WTC11 (cell line): ENCODE results near the gene DCAF11. TPM values are rescaled to one million over a fixed set of nuclear protein-coding genes. Genes with fewer than 3 reads are reported as not detected.

ENCODE experiments used
- ATAC-seq: fragments of 200-7000 bp; cut with Tn5 transposase; 2 replicates; pipeline ENCODE4 v1.10.0; 2021; ENCODE audit warnings: mild to moderate bottlenecking, moderate library complexity
- CTCF ChIA-PET: fragments of 300-600 bp; sonication (Branson Sonifier 250); formaldehyde crosslinking; loops from one replicate; lab custom pipeline; 2021; ENCODE audit warnings: antibody characterized with exemption; lab: Charles Lee
- POLR2A ChIA-PET: fragments of 350-600 bp; sonication (Branson Sonifier 250); formaldehyde crosslinking; loops from one replicate; lab custom pipeline; 2021; ENCODE audit warnings: antibody characterized with exemption; lab: Charles Lee
- DNase-seq: peaks from one replicate; pipeline ENCODE4 v3.0.0; 2021; ENCODE audit warnings: low spot score
- H3K27ac Mint-ChIP-seq: 2 replicates; pipeline ENCODE4 v1.8.0; 2021; ENCODE audit warnings: mixed read lengths
- H3K27me3 Mint-ChIP-seq: 2 replicates; pipeline ENCODE4 v1.8.0; 2021; ENCODE audit warnings: low read depth, mild to moderate bottlenecking, moderate library complexity, mixed read lengths
- H3K36me3 Mint-ChIP-seq: 2 replicates; pipeline ENCODE4 v1.8.0; 2021; ENCODE audit warnings: mixed read lengths
- H3K4me1 Mint-ChIP-seq: 2 replicates; pipeline ENCODE4 v1.8.0; 2022; ENCODE audit warnings: mixed read lengths
- H3K4me3 Mint-ChIP-seq: 2 replicates; pipeline ENCODE4 v1.8.0; 2021; ENCODE audit warnings: mild to moderate bottlenecking, moderate library complexity, mixed read lengths
- H3K9me3 Mint-ChIP-seq: 2 replicates; pipeline ENCODE4 v1.8.0; 2021; ENCODE audit warnings: mixed read lengths
- CREB1 ChIP-seq: sonication (generic); formaldehyde crosslinking; IDR thresholded peaks from 2 replicates; pipeline ENCODE4 v1.8.0; 2023; ENCODE audit warnings: mild to moderate bottlenecking, missing genetic modification reagents
- EMX1 ChIP-seq: fragments of 250-450 bp; sonication (Bioruptor Pico); IDR thresholded peaks from 2 replicates; pipeline ENCODE4 v1.8.0; 2021; ENCODE audit warnings: mild to moderate bottlenecking
- ETV6 ChIP-seq: sonication (generic); formaldehyde crosslinking; IDR thresholded peaks from 2 replicates; pipeline ENCODE4 v1.8.1; 2022; ENCODE audit warnings: mild to moderate bottlenecking, missing genetic modification reagents
- FOXK1 ChIP-seq: sonication (generic); formaldehyde crosslinking; IDR thresholded peaks from 2 replicates; pipeline ENCODE4 v1.8.0; 2022; ENCODE audit warnings: mild to moderate bottlenecking, moderate library complexity, missing genetic modification reagents
- GABPB1 ChIP-seq: sonication (generic); formaldehyde crosslinking; IDR thresholded peaks from 2 replicates; pipeline ENCODE4 v1.8.1; 2023; ENCODE audit warnings: mild to moderate bottlenecking, missing genetic modification reagents
- GRHL2 ChIP-seq: fragments of 250-450 bp; sonication (Bioruptor Pico); IDR thresholded peaks from 2 replicates; pipeline ENCODE4 v1.8.0; 2022; ENCODE audit warnings: mild to moderate bottlenecking, moderate library complexity; ENCODE audit not compliant: insufficient replicate concordance, severe bottlenecking
- GTF2I ChIP-seq: fragments of 250-450 bp; sonication (Bioruptor Pico); conservative IDR thresholded peaks from 2 replicates; pipeline ENCODE4 v1.4.0; 2021; ENCODE audit warnings: mild to moderate bottlenecking
- NR1H2 ChIP-seq: sonication (generic); formaldehyde crosslinking; IDR thresholded peaks from 2 replicates; pipeline ENCODE4 v1.9.0; 2021; ENCODE audit warnings: mild to moderate bottlenecking, moderate library complexity, missing genetic modification reagents
- NR2C2 ChIP-seq: sonication (generic); formaldehyde crosslinking; IDR thresholded peaks from 2 replicates; pipeline ENCODE4 v1.8.0; 2022; ENCODE audit warnings: mild to moderate bottlenecking, missing genetic modification reagents
- OVOL2 ChIP-seq: fragments of 250-450 bp; sonication (Bioruptor Pico); IDR thresholded peaks from 2 replicates; pipeline ENCODE4 v1.9.0; 2021; ENCODE audit warnings: mild to moderate bottlenecking, borderline replicate concordance
- RORB ChIP-seq: fragments of 250-450 bp; sonication (Bioruptor Pico); IDR thresholded peaks from 2 replicates; pipeline ENCODE4 v1.9.0; 2021; ENCODE audit warnings: mild to moderate bottlenecking
- SMAD4 ChIP-seq: sonication (generic); formaldehyde crosslinking; IDR thresholded peaks from 2 replicates; pipeline ENCODE4 v1.8.0; 2022; ENCODE audit warnings: mild to moderate bottlenecking, missing genetic modification reagents
- TEAD4 ChIP-seq: sonication (generic); formaldehyde crosslinking; IDR thresholded peaks from 2 replicates; pipeline ENCODE4 v1.8.0; 2022; ENCODE audit warnings: mild to moderate bottlenecking, missing genetic modification reagents
- TP53 ChIP-seq: sonication (generic); formaldehyde crosslinking; IDR thresholded peaks from 2 replicates; pipeline ENCODE4 v1.8.1; 2023; ENCODE audit warnings: mild to moderate bottlenecking, missing genetic modification reagents
- ZBTB21 ChIP-seq: sonication (generic); formaldehyde crosslinking; IDR thresholded peaks from 2 replicates; pipeline ENCODE4 v1.8.1; 2023; ENCODE audit warnings: mild to moderate bottlenecking, missing genetic modification reagents, borderline replicate concordance
- ZNF121 ChIP-seq: sonication (generic); formaldehyde crosslinking; IDR thresholded peaks from 2 replicates; pipeline ENCODE4 v1.8.0; 2023; ENCODE audit warnings: missing genetic modification reagents
- ZNF138 ChIP-seq: sonication (generic); formaldehyde crosslinking; conservative IDR thresholded peaks from 2 replicates; pipeline ENCODE4 v1.8.1; 2022; ENCODE audit warnings: mild to moderate bottlenecking, moderate library complexity, missing genetic modification reagents
- ZNF219 ChIP-seq: sonication (generic); formaldehyde crosslinking; IDR thresholded peaks from 2 replicates; pipeline ENCODE4 v1.8.0; 2023; ENCODE audit warnings: missing genetic modification reagents, mild to moderate bottlenecking, borderline replicate concordance
- ZNF423 ChIP-seq: fragments of 250-450 bp; sonication (Bioruptor Pico); IDR thresholded peaks from 2 replicates; pipeline ENCODE4 v2.1.2; 2022; ENCODE audit warnings: mild to moderate bottlenecking, moderate library complexity
- total RNA-seq: library from RNA; stranded (reverse); gene quantifications from 3 replicates; pipeline ENCODE4 v1.2.3, GENCODE V29; 2021
- TF ChIP-seq, protein P1 (sequence below): sonication (generic); formaldehyde crosslinking; IDR thresholded peaks from 2 replicates; pipeline ENCODE4 v1.8.0; 2023; ENCODE audit warnings: mild to moderate bottlenecking, missing genetic modification reagents
- TF ChIP-seq, protein P2 (sequence below): sonication (generic); formaldehyde crosslinking; IDR thresholded peaks from 2 replicates; pipeline ENCODE4 v1.8.1; 2023; ENCODE audit warnings: mild to moderate bottlenecking, missing genetic modification reagents
- TF ChIP-seq, protein P3 (sequence below): sonication (generic); formaldehyde crosslinking; IDR thresholded peaks from 2 replicates; pipeline ENCODE4 v1.8.0; 2022; ENCODE audit warnings: mild to moderate bottlenecking, missing genetic modification reagents
- TF ChIP-seq, protein P4 (sequence below): sonication (generic); formaldehyde crosslinking; IDR thresholded peaks from 2 replicates; pipeline ENCODE4 v1.8.0; 2022; ENCODE audit warnings: missing genetic modification reagents
- TF ChIP-seq, protein P5 (sequence below): fragments of 250-450 bp; sonication (Bioruptor Pico); IDR thresholded peaks from 2 replicates; pipeline ENCODE4 v1.9.0; 2021; ENCODE audit warnings: mild to moderate bottlenecking

The DCAF11 gene
- total RNA-seq, 1 experiment from 2014 or later: 73.6 TPM

DNA sequence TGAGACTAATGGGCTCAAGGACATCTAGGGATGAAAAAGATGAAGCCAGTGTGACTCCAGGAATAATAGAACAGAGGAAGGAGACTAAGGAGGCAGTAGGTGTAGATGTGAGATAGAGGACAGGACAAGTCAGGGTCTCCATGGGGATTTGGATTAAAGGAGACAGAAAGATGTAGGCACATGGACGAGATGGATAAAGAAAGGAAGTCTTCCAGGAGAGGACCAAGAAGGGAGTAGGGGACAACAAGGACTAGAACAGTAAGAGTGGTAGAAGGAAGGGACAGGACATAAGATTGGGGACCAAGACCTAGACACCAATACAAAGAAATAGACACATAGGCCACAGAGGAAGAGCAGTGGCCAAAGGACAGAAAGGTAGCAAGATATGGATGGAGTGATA is 27.6 kb upstream of the DCAF11 start (continued):
- TF ChIP-seq, protein P1, sequence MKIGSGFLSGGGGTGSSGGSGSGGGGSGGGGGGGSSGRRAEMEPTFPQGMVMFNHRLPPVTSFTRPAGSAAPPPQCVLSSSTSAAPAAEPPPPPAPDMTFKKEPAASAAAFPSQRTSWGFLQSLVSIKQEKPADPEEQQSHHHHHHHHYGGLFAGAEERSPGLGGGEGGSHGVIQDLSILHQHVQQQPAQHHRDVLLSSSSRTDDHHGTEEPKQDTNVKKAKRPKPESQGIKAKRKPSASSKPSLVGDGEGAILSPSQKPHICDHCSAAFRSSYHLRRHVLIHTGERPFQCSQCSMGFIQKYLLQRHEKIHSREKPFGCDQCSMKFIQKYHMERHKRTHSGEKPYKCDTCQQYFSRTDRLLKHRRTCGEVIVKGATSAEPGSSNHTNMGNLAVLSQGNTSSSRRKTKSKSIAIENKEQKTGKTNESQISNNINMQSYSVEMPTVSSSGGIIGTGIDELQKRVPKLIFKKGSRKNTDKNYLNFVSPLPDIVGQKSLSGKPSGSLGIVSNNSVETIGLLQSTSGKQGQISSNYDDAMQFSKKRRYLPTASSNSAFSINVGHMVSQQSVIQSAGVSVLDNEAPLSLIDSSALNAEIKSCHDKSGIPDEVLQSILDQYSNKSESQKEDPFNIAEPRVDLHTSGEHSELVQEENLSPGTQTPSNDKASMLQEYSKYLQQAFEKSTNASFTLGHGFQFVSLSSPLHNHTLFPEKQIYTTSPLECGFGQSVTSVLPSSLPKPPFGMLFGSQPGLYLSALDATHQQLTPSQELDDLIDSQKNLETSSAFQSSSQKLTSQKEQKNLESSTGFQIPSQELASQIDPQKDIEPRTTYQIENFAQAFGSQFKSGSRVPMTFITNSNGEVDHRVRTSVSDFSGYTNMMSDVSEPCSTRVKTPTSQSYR (CRISPR knock-in tag): no peak
- no peak for TF ChIP-seq FOXK1 (CRISPR knock-in tag)
- no peak for TF ChIP-seq TP53 (CRISPR knock-in tag)
- TF ChIP-seq, protein P2, sequence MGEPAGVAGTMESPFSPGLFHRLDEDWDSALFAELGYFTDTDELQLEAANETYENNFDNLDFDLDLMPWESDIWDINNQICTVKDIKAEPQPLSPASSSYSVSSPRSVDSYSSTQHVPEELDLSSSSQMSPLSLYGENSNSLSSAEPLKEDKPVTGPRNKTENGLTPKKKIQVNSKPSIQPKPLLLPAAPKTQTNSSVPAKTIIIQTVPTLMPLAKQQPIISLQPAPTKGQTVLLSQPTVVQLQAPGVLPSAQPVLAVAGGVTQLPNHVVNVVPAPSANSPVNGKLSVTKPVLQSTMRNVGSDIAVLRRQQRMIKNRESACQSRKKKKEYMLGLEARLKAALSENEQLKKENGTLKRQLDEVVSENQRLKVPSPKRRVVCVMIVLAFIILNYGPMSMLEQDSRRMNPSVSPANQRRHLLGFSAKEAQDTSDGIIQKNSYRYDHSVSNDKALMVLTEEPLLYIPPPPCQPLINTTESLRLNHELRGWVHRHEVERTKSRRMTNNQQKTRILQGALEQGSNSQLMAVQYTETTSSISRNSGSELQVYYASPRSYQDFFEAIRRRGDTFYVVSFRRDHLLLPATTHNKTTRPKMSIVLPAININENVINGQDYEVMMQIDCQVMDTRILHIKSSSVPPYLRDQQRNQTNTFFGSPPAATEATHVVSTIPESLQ (CRISPR knock-in tag): no peak
- TF ChIP-seq GRHL2 (CRISPR knock-in tag): no peak
- no peak for TF ChIP-seq ZNF121 (CRISPR knock-in tag)
- TF ChIP-seq NR2C2: no peak
- TF ChIP-seq, protein P3, sequence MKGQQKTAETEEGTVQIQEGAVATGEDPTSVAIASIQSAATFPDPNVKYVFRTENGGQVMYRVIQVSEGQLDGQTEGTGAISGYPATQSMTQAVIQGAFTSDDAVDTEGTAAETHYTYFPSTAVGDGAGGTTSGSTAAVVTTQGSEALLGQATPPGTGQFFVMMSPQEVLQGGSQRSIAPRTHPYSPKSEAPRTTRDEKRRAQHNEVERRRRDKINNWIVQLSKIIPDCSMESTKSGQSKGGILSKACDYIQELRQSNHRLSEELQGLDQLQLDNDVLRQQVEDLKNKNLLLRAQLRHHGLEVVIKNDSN (CRISPR knock-in tag): no peak
- TF ChIP-seq ETV6 (CRISPR knock-in tag): no peak
- TF ChIP-seq ZBTB21: no peak
- TF ChIP-seq NR1H2 (CRISPR knock-in tag): no peak
- no peak for TF ChIP-seq ZNF219
- TF ChIP-seq ZNF423 (CRISPR knock-in tag): no peak
- no peak for TF ChIP-seq EMX1 (CRISPR knock-in tag)
- TF ChIP-seq OVOL2 (CRISPR knock-in tag): no peak
- TF ChIP-seq ZNF138 (CRISPR knock-in tag): no peak

DNA sequence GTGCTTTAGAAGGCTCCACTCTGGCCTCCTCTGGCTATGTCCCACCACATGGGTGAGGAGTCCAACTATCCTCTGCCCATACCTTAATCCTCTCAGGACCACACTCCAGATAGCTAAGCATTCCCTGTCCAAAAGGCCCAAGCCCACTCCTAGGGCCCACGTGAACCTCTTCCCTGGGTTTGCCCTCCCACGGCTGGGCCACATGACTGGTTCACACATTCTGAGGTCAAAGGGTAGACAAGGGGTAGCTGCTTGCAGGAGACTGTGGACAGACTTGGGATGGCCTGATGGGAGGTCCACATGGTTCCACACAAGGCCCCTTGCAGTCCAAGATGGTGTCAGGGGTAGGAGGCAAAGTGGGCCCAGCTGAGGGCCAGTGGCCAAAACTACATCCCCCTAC is 26.5 kb upstream of the DCAF11 start:
- no peaks in the 10 kb centered on the region for H3K36me3 Mint-ChIP-seq
- no peak for DNase-seq
- H3K27ac Mint-ChIP-seq: no peak overlapping the region
- peaks cover 15% of the 10 kb centered on the region for H3K27me3 Mint-ChIP-seq
- CTCF ChIA-PET: interaction anchor here (0.6 to 11.7 kb wide), 5 partner anchors 8 to 36 kb away, joined by 3 to 320 read pairs (median 8); partner anchors contain the start of genes CARMIL3 and CPNE6
- no peak for ATAC-seq
- H3K4me1 Mint-ChIP-seq: peaks cover 13% of the 10 kb centered on the region
- H3K4me3 Mint-ChIP-seq: no peak overlapping the region
- POLR2A ChIA-PET: no interaction called here
- TF ChIP-seq CREB1 (CRISPR knock-in tag): no peak
- no peak for TF ChIP-seq RORB (CRISPR knock-in tag)
- TF ChIP-seq EMX1 (CRISPR knock-in tag): no peak
- TF ChIP-seq TEAD4 (CRISPR knock-in tag): no peak
- TF ChIP-seq, protein P2 (CRISPR knock-in tag): no peak
- no peak for TF ChIP-seq NR2C2
- TF ChIP-seq GABPB1 (CRISPR knock-in tag): no peak
- TF ChIP-seq SMAD4: no peak
- TF ChIP-seq, protein P4, sequence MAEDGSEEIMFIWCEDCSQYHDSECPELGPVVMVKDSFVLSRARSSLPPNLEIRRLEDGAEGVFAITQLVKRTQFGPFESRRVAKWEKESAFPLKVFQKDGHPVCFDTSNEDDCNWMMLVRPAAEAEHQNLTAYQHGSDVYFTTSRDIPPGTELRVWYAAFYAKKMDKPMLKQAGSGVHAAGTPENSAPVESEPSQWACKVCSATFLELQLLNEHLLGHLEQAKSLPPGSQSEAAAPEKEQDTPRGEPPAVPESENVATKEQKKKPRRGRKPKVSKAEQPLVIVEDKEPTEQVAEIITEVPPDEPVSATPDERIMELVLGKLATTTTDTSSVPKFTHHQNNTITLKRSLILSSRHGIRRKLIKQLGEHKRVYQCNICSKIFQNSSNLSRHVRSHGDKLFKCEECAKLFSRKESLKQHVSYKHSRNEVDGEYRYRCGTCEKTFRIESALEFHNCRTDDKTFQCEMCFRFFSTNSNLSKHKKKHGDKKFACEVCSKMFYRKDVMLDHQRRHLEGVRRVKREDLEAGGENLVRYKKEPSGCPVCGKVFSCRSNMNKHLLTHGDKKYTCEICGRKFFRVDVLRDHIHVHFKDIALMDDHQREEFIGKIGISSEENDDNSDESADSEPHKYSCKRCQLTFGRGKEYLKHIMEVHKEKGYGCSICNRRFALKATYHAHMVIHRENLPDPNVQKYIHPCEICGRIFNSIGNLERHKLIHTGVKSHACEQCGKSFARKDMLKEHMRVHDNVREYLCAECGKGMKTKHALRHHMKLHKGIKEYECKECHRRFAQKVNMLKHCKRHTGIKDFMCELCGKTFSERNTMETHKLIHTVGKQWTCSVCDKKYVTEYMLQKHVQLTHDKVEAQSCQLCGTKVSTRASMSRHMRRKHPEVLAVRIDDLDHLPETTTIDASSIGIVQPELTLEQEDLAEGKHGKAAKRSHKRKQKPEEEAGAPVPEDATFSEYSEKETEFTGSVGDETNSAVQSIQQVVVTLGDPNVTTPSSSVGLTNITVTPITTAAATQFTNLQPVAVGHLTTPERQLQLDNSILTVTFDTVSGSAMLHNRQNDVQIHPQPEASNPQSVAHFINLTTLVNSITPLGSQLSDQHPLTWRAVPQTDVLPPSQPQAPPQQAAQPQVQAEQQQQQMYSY (CRISPR knock-in tag): no peak
- TF ChIP-seq GTF2I (CRISPR knock-in tag): no peak
- TF ChIP-seq, protein P5, sequence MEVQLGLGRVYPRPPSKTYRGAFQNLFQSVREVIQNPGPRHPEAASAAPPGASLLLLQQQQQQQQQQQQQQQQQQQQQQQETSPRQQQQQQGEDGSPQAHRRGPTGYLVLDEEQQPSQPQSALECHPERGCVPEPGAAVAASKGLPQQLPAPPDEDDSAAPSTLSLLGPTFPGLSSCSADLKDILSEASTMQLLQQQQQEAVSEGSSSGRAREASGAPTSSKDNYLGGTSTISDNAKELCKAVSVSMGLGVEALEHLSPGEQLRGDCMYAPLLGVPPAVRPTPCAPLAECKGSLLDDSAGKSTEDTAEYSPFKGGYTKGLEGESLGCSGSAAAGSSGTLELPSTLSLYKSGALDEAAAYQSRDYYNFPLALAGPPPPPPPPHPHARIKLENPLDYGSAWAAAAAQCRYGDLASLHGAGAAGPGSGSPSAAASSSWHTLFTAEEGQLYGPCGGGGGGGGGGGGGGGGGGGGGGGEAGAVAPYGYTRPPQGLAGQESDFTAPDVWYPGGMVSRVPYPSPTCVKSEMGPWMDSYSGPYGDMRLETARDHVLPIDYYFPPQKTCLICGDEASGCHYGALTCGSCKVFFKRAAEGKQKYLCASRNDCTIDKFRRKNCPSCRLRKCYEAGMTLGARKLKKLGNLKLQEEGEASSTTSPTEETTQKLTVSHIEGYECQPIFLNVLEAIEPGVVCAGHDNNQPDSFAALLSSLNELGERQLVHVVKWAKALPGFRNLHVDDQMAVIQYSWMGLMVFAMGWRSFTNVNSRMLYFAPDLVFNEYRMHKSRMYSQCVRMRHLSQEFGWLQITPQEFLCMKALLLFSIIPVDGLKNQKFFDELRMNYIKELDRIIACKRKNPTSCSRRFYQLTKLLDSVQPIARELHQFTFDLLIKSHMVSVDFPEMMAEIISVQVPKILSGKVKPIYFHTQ: no peak
- H3K9me3 Mint-ChIP-seq: no peaks in the 10 kb centered on the region
